GM21723 (cell line): ENCODE data around the gene NDUFS6.

ENCODE experiments used
- ATAC-seq: cut with Tn5 transposase; IDR thresholded peaks from one replicate; pipeline ENCODE4 v1.9.1; 2021; ENCODE audit warnings: mild to moderate bottlenecking, moderate library complexity; ENCODE audit not compliant: unreplicated experiment

NDUFS6 gene

DNA sequence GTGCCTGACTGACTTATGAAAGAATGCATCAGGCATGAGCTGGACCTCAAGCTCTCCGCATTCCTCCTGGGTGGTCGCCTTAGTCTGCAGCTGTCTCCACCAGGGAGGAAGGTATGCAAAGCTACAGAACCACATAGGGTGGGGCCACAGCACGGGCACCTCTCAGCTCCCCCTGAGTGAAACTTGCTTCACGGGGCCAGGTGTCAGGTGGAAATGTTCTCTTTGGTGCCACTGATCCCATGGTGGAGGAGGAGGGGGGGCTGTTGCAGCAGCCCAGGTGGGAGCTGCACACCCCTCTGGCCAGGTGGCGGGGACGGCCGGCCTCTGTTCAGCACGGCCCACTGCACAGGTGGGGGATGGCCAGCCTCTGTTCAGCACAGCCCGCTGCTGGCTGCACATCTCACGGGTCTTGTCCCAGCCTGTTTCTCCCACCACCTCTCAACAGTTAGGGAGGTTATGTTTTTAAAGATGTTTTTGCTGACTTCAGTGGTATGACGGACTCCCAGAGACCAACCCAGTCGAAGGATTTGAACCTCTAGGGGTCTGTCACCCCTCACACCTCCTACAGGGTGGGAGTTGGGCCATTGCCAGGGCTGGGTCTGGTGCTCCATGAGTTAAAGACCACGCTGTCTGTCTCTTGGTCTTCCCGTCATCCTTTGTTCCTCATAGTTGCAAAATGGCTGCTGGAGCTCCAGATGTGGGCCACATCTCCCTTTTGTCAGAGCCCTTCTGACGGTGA, 35.9 kb upstream of the NDUFS6 start:
- ATAC-seq: no peak

DNA sequence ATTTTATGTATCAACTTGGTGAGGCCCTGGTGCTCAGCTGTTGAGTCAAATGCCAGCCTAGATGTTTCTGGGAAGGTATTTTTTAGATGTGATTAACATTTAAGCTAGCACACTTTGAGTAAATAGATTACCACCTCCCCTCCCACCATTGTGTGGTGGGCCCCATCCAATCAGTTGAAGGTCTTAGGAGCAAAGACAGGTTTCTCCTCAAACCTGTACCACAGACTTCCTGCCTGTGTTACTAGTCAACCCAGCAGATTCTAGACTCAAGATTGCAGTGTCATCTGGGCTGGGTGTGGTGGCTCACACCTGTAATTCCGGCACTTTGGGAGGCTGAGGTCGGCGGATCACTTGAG, 35.3 kb upstream of the NDUFS6 start:
- ATAC-seq: no peak

DNA sequence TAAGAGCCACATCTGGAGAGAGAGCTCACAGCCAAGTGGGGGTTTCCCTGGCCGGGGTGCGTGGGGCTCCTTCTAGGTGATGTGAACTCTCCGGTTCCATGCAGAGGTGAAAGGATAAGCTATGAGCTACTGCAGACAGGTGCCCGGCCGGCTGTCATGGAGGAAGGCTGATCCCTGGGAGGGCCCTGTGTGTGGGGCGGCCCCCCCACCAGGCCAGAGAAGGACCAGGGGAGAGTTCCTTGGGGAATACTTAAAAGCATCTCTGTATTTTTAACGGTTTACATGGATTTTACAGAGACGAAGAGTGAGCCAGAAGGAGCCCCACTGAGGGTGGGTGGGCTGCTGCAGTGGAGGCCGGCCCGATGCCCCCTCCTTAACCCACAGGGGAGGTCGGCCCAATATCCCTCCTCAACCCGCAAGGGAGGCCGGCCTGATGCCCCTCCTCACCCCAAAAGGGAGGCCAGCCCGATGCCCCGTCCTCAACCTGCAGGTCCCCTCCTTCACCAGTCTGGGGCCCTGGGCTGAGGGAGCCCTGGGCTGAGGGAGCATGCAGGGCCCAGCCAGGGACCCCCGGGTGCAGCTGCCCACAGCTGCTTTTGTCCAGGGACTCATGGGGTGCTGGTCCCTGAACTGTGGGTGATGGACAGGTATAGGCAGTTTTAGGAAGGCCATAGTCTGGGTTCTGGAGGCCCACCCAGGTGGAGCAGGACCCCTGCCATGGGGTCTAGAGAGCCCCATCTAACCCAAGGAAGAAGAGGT, 33.5 kb upstream of the NDUFS6 start:
- no peak for ATAC-seq

DNA sequence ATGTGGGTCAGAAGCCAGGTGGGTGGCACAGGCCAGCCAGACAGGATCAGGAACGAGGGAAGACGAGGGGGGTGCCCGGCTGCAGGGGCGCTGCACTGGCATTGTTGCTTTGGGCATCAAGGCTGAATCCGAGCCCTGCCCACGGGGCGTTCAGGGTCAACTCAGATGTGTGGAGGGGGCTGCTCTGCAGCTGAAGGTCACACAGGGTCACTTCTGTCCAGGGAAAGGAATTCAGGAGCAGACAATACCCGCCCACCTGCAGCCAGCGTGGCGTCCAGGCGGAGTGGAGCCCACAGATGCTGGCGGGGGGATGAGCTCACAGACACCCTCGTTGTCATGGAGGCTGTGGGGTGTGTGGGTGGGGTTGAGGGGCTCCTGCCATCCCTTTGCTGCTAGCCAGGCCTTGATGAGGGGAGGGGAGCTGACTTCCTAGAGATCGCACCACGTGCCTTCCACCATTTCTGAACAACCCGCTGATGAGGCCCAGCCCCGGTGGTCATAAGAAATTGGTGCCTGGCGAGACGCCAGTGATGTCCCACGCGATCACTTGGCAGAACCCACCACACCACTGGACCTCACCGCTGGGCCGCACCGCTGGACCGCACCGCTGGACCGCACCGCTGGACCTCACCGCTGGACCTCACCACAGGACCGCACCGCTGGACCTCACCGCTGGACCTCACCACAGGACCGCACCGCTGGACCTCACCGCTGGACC, 32.8 kb upstream of the NDUFS6 start:
- ATAC-seq: no peak

DNA sequence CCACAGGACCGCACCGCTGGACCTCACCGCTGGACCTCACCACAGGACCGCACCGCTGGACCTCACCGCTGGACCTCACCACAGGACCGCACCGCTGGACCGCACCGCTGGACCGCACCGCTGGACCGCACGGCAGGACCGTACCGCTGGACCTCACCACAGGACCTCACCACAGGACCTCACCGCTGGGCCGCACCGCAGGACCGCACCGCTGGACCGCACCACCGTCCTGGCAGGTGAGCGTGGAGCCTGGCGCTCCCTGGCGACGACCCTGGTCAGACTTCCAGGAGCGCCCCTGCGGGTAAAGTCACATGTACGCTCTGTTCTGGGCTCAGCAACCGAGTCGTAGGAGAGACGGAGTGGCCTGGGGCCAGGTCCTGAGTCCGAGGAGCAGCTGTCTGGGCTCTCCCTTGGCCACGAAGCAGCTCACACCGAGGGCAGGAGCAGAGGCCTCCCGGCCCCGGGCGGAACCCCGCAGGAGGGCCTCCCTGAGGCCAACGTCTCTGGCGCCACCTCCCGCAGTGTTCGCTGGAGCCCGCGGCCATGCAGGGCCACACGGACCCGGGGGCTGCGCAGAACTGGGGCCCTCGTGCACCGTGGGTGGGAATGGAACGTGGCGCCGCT, 32.1 kb upstream of the NDUFS6 start:
- no peak for ATAC-seq

DNA sequence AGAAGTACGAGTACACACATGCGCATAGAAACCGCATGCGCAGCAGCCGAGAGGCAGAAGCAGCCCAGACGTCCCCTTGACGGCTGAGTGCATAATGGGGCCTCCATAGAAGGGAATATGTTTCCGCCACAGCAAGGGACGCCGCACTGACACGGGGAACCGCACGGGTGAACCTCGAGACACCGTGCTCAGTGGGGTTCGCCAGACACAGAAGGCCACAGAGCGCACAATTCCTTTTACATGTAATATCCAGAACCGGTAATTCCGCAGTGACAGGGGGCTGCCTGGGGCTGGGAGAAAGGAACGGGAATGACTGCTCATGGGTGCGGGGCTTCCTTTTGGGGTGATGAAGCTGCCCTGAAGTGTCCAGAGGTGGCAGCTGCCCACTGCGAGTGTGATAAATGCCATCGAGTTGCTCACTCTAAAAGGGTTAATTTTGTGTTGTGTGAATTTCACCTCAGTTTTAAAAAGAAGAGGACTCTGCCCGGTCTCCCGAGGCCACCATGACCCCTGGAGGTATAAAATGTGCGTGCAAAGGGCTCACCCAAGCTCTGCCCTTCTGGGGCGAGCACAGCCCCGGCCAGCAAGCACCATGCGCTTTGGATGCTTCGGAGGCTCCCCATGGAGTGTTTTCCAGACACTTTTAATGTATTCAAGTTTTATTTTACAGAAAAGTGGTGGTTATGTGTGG, 31.3 kb upstream of the NDUFS6 start:
- no peak for ATAC-seq

DNA sequence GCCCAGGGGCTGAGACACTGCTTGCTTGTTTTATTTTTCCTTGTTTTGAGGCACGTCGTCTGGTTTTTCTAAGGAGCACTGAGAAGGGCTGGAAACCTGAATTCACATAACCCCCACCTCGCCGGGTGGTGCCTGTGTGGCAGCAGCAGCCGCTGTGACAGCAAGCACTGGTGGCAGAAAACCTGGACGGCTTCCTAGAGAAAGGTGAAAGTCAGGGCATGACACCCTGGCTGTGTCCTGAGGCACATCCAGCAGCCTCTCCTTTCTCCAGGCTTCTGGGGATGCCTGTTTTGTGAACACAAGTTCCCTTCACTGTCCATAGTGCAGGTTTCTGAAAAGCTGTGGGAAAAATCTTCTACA, 30.8 kb upstream of the NDUFS6 start:
- ATAC-seq: no peak

DNA sequence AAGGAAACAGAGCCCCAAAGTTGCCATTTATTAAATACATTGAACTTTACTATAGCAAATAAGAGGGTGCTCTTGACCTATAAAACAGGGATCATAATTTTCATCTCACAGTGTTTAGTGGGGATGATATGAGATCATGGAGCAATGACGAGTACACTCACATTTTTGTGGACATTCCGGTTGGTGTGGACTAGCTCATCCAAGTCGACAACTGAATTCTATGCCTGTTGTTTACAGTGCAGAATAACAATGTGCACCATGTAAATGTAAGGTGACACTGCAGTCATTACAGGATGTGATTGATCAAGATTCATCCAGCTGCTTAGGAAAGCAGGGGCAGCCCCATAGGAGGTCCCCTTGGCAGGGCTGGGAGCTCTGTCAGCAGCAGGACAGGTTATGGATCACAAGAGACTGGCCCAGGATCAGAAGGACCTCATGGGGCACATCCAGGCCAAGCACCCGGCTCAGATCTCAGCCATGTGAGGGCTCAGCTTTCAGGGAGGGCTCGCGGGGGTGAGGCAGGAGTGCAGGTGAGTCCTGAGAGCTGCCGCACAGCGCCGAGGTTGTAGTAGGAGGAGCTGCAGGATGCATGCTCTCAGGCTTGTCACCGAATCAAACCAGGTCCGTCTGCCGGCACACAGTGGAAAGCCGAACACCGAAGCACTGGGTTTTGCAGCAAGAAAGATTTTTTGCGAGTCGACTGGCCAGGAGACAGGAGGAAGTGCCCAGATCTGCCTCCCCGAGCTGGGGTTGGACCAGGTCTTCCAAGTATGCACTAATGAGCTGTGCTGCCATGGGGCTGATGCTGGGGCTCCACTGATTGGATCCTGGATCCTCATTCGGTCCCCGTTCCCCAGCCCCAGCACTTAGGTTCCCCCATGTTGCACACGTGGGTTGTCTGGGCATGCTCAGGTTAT, 29.8 kb upstream of the NDUFS6 start:
- no peak for ATAC-seq

DNA sequence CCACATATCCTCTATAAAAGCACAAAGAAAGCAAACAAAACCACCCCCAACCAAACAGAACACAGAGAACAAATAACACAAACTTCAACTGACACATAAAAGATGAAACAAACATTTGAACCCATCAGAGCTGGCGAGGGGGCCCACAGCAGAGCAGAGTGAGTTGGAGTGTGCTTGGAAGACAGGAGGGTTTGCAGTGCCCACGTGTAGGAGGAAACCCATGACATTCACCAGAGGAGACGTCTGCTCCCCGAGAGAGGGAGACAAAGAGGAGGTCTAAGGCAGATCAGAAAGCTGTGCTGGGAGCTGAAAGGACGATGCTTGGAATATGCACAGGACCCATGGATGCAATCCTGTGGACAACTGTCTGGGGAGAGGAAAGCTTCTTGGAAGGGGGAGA, 28.6 kb upstream of the NDUFS6 start:
- ATAC-seq: peak; percentile 63

DNA sequence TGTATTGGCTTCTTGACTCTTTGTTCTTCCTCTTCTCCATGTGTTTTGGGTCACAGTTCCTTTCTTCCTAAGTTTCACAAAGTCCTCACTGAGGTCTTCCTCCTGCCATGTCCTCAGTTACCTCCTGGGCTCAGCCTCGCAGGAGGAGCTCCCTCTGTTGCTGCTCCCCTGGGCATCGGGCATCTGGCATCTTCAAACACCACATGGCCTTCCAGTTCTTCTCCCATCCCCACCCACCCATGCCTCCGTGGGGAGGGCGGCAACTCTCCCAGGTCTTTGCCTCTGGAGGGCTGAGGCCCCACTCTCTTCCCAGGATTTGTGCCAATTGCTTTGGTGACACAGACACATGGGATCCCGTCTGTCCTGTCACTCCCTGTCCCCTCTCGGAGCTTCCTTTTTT, 24.4 kb upstream of the NDUFS6 start:
- ATAC-seq: no peak

DNA sequence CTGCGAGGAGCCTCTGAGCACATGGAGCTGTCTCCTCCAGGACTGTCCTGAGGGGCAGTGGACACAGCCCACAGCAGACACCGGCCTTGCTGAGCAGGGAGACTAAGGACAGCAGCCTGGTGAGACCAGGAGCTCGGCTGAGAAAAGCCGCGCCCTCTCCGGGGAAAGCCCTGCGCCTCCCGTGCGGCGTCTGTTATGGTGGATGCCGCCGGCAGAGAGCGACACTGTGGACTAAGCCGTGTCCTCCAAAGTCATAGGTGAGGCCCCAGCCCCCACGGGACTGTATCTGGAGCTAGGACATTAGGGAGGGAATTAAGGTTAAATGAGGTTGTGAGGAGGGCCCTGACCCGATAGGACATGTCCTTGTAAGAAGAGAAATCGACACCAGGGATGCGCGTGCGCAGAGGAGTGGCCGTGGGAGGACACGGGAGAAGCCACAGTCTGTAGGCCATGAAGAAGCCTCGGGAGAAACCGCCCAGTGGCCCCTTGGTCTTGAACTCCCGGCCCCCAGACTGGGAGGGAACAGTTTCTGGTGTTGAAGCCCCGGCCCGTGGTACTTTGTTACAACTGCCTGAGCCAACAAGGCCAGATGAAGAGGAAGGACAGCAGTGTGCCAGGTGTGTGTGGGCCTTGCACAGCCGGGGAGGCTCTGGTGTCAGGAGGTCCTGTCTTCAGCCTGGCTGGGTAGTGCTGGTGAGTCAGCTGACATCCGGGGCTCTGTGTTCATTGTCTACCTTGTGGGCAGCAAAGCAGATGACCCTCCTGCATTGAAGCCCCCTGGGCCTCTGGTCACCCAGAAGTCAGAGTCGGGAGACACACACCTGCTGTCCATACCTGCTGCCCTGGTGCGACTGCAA, 23.7 kb upstream of the NDUFS6 start:
- ATAC-seq: no peak

DNA sequence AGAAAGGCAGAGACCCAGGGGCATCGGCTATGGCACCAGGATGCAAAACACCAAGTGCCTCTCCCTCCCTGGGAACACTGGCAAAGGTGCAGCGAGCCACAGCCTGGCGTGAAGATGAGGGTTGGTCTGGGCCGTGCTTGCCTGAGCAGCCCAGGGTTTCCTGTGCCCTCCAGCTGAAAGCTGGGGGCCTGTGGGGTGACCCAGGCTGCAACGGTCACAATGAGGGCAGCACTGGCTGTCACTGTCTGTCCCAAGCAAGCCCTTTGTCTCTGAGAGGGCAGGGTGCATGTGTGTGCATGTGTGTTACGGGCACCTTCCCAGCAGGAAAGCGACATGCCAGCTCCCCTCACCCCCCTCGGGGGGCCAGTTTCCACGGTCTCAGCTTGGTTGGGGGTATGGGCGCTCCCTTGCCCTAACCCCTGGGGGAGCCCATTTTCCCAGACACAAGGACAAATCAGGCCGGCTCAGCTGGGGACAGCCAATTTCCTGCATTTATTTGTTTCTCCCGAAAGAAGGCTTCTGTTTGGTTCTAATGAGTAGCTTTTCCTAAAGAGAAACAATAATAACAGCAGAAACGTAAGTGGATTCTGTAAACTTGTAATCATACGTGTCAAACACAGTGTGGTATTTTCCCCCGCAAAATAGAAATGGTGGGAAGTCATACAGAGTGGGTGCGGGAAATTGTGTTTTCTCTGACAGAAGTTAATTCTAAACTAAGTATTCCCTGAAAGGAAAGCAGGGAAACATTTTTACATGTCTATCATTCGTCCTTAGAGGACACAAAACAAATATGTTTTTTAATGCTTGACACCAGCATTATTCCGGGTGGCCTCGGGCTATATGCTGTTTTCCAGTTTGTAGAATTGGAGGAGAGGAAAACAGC, 22.8 kb upstream of the NDUFS6 start:
- no peak for ATAC-seq

DNA sequence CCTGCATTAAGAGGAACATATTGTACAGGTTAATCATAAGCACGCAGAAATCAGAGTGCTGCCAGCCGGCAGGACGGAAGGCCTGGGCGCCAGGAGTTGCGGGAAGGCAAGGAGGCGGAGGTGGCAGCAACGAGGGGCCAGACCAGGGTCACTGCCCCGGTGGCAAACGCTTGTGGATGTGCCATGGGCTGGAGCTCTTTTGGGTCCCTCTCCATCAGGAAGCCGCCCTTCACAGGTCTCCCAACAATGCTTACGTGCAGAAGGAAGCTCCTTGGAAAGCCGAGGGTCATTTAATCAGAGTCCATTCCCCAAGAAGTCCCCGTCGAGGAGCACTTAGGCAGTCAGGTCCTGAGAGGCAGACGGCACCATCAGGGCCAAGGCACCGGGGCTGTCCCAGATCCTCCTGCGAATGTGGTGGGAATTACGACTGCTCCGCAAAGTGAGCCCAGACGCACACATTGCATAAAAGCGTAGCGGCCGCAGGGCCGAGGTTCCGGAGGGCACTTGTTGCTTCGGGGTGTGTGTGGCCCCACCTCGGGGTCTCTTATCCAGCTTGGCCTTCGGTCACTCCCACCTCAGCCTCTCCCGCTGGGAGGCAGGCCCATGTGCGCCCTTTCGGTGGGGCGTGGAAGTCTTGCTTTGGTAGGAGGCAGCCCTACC, 22.1 kb upstream of the NDUFS6 start:
- ATAC-seq: no peak

DNA sequence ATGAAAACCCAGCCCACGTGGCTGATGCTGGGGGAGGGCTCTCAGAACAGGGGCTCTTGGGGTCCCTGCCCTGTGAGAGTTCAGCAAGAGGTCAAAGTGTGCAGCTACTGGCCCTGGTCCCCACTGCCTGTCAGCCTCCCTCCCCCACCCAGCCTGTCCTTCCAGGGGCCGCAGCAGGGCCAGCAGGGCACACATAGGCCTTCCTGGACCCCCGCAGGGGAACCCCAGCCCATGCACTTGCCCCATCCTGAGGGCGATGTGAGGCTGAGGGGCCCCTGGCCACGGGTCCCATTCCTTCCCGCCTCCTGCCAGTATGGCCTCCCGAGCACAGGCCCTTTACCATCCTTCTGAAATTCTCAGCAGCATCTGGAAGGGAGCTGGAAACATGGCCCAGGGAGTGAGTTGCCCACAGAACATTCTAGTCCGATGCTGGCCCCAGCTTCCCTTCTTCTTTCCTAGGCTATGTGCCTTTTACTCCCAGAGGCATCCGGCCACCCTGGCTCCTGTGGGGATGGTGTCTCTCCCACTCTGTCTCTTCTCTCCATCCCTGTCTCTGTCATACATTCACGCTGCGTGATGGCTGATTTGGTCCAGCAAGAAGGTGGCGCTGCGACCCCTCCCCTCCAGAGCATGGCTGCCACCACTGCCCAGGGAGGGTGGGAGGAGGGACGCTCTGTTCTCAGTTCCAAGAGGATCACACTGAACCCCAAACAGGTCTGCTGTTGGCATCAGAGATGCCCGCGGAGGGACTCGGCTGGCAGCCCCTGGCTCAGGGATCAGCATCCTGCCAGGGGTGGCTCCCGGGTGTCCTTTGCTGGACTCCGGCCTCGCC, 21.2 kb upstream of the NDUFS6 start:
- ATAC-seq: no peak

DNA sequence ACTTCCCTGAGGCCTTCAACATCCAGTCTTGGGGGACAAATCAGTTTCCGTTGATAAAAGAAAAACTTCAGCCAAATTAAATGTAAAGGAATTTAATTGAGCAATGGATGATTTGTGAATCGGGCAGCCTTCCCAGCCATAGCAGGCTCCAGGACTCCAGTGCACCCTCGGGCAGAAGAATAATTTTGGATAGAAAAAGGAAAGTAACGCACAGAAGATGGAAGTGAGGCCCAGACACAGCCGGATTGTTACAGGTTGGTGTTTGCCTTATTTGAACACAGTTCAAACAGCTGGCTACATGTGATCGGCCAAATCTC, 20.6 kb upstream of the NDUFS6 start:
- ATAC-seq: no peak

DNA sequence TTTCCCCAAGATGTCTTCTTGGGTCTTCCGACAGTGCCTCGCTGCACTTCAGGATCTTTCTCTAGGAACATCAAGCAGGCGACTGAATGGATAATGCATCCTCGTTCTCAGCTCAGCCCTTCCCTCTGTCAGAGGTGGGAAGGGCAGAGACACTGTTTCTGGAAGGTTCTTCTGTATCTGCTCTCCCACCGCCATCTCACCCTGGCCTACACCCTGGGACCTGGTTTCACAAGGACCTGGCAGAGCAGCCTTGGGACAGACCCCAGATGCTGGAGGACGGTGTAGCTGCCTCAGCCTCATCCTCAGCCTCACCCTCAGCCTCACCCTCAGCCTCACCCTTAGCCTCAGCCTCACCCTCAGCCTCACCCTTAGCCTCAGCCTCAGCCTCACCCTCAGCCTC, 20.1 kb upstream of the NDUFS6 start:
- ATAC-seq: no peak
